SW480 (cell line): Measurements from ENCODE around the gene LGALS8.
"Not testable (repeated sequence)": the region's sequence is repeated elsewhere in the genome, so short reads cannot be mapped to it uniquely, and the experiment has no call there.

Source experiments
- DNase-seq: peaks from one replicate; pipeline ENCODE4 v3.0.0-alpha.2; 2016; ENCODE audit warnings: low spot score

Gene LGALS8

GRCh38 chr1:236540813-236541465 lies 17.2 kb downstream of the LGALS8 start:
- no peak for DNase-seq

GRCh38 chr1:236541710-236542109 lies 17.9 kb downstream of the LGALS8 start:
- no peak for DNase-seq

- no peak for DNase-seq
These were observed 19.4 kb downstream of the LGALS8 start for GRCh38 chr1:236543065-236543669.

GRCh38 chr1:236545621-236546169 lies 21.9 kb downstream of the LGALS8 start:
- DNase-seq, result no peak

GRCh38 chr1:236548452-236548851 lies 24.7 kb downstream of the LGALS8 start:
- DNase-seq, result no peak

- DNase-seq, result no peak
These were observed 27.4 kb downstream of the LGALS8 start for GRCh38 chr1:236550961-236551851.

- DNase-seq, result no peak
These were observed 28.3 kb downstream of the LGALS8 start for GRCh38 chr1:236552096-236552495.

- no peak for DNase-seq
These were observed 29.1 kb downstream of the LGALS8 start for GRCh38 chr1:236552901-236553300.

- DNase-seq, result no peak
These were observed 29.6 kb downstream of the LGALS8 start for GRCh38 chr1:236553370-236553769.

- no peak for DNase-seq
These were observed 32.8 kb downstream of the LGALS8 start for GRCh38 chr1:236556606-236557005.

- DNase-seq, result no peak
These were observed 34.3 kb downstream of the LGALS8 start for GRCh38 chr1:236558081-236558480.

- DNase-seq, result no peak
These were observed 35.1 kb downstream of the LGALS8 start for GRCh38 chr1:236558846-236559245.

GRCh38 chr1:236560213-236560771 lies 36.5 kb downstream of the LGALS8 start:
- DNase-seq, result no peak

- no peak for DNase-seq
These were observed 38.2 kb downstream of the LGALS8 start for GRCh38 chr1:236561976-236562375.

GRCh38 chr1:236565530-236565929 lies 41.7 kb downstream of the LGALS8 start:
- no peak for DNase-seq

GRCh38 chr1:236568285-236568894 lies 44.6 kb downstream of the LGALS8 start:
- peak; percentile 69 for DNase-seq

GRCh38 chr1:236575523-236575922 lies 51.7 kb downstream of the LGALS8 start:
- no peak for DNase-seq

- no peak for DNase-seq
These were observed 52.2 kb downstream of the LGALS8 start for GRCh38 chr1:236576004-236576403.

GRCh38 chr1:236577041-236577440 lies 53.3 kb downstream of the LGALS8 start:
- DNase-seq, result not testable (repeated sequence)

GRCh38 chr1:236578661-236579060 lies 54.9 kb downstream of the LGALS8 start:
- no peak for DNase-seq

- DNase-seq, result not testable (repeated sequence)
These were observed 56.6 kb downstream of the LGALS8 start for GRCh38 chr1:236580404-236580803.

GRCh38 chr1:236581528-236581927 lies 57.7 kb downstream of the LGALS8 start:
- DNase-seq, result no peak
